GM21447 (cell line): Measurements from ENCODE around the gene SHF.
"Not testable (repeated sequence)": the region's sequence is repeated elsewhere in the genome, so short reads cannot be mapped to it uniquely, and the experiment has no call there.

Experiments used
- ATAC-seq: cut with Tn5 transposase; IDR thresholded peaks from one replicate; pipeline ENCODE4 v1.9.1; 2021; ENCODE audit not compliant: unreplicated experiment

Gene SHF

GRCh38 chr15:45148076-45149059, 39.4 kb downstream of the SHF start:
- no peak for ATAC-seq

GRCh38 chr15:45147606-45148005, 40.2 kb downstream of the SHF start:
- ATAC-seq: no peak

GRCh38 chr15:45146405-45146804, 41.4 kb downstream of the SHF start:
- ATAC-seq: no peak

GRCh38 chr15:45144775-45145174, 43.0 kb downstream of the SHF start:
- no peak for ATAC-seq

GRCh38 chr15:45143946-45144345, 43.8 kb downstream of the SHF start:
- no peak for ATAC-seq

GRCh38 chr15:45143056-45143455, 44.7 kb downstream of the SHF start:
- ATAC-seq: no peak

- no peak for ATAC-seq
Measured at GRCh38 chr15:45141386-45141785, 46.4 kb downstream of the SHF start.

- ATAC-seq: no peak
Measured at GRCh38 chr15:45140557-45141250, 47.1 kb downstream of the SHF start.

- ATAC-seq: no peak
Measured at GRCh38 chr15:45139770-45140169, 48.0 kb downstream of the SHF start.

GRCh38 chr15:45138814-45139765, 48.7 kb downstream of the SHF start:
- ATAC-seq: no peak

GRCh38 chr15:45137703-45138102, 50.1 kb downstream of the SHF start:
- no peak for ATAC-seq

- ATAC-seq: no peak
Measured at GRCh38 chr15:45136378-45136764, 51.4 kb downstream of the SHF start.

GRCh38 chr15:45135705-45136377, 51.9 kb downstream of the SHF start:
- ATAC-seq: not testable (repeated sequence)

- ATAC-seq: no peak
Measured at GRCh38 chr15:45134682-45135604, 52.8 kb downstream of the SHF start.

- no peak for ATAC-seq
Measured at GRCh38 chr15:45134046-45134445, 53.7 kb downstream of the SHF start.

GRCh38 chr15:45133561-45133920, 54.2 kb downstream of the SHF start:
- ATAC-seq: no peak

GRCh38 chr15:45132844-45133560, 54.8 kb downstream of the SHF start:
- no peak for ATAC-seq

- no peak for ATAC-seq
Measured at GRCh38 chr15:45131510-45131909, 56.3 kb downstream of the SHF start.
